Measurements from ENCODE around the gene CCDC59. TPM values are rescaled to one million over a fixed set of nuclear protein-coding genes. Genes with fewer than 3 reads are reported as not detected.

The CCDC59 gene
- total RNA-seq, 1 experiment from 2014 or later = 76.6 TPM

GRCh38 chr12:82357845-82358199 lies 365 bp downstream of the CCDC59 start:
- peak overlapping the region; percentile 95 for H3K9ac ChIP-seq (ENCODE audit: low read length)
- ChIA-PET POLR2A (interaction anchor here (1.8 kb wide), 1 partner anchor 307 kb away, joined by 4 read pairs; no protein-coding TSS in a partner anchor), CTCF (interaction anchor here (0.6 to 1.4 kb wide), 7 partner anchors 8 to 714 kb away, joined by 3 to 18 read pairs (median 4); no protein-coding TSS in a partner anchor), RAD21 (ENCODE audit: low non-redundant PET in 1 of 2, low total read pairs in 2 of 2, uncharacterized antibody in 2 of 2, unreplicated experiment in 2 of 2) (no interaction called here)
- H4K20me1 ChIP-seq (ENCODE audit: insufficient read depth) = no peaks in the 10 kb centered on the region
- H3K4me3 ChIP-seq (replicated peaks in 1 of 2; ENCODE audit: low read depth in 1 of 2, low read length in 2 of 2) = peak overlapping the region; percentile 84 to 88
- peaks cover 3 to 15% of the 10 kb centered on the region in 2 experiments; a peak in 3 of 4 replicates for H3K4me1 ChIP-seq (ENCODE audit: control insufficient read depth in 1 of 2, insufficient read depth in 2 of 2, low read length in 2 of 2)
- intact Hi-C loops (cut with micrococcal nuclease) = loop anchor here (1.0 to 10.0 kb wide), 3 partner anchors 267 to 714 kb away; partner anchors contain the start of gene TMTC2
- H3K79me2 ChIP-seq (ENCODE audit: insufficient read depth, low read length) = peaks cover 46% of the 10 kb centered on the region
- no peaks in the 10 kb centered on the region for H3K27me3 ChIP-seq (ENCODE audit: insufficient read depth, low read length)
- no peak for TF ChIP-seq MAX (IDR thresholded peaks at IDR 0.05)
- peak overlapping the region; percentile 65 for H3K27ac ChIP-seq (ENCODE audit: low read depth, low read length)
- H2AFZ ChIP-seq (ENCODE audit: low read depth, low read length, poor library complexity, severe bottlenecking) = no peak overlapping the region
- no peaks in the 10 kb centered on the region for H3K9me3 ChIP-seq (ENCODE audit: control insufficient read depth in 1 of 2, insufficient read depth in 1 of 2, low read depth in 1 of 2, low read length in 2 of 2)
- DNase-seq (ENCODE audit: low read depth, low spot score) = no peak
- peaks cover 18 to 34% of the 10 kb centered on the region in 2 experiments for H3K36me3 ChIP-seq (ENCODE audit: control insufficient read depth in 1 of 2, insufficient read depth in 2 of 2, low read length in 2 of 2)
- TSS peak; percentile 51 for BruUV-seq (replicated peaks)
- no peak; the same call in 1 of the 2 replicates for ATAC-seq
- peak overlapping the region; percentile 88 for H3K4me2 ChIP-seq (ENCODE audit: low read length)
- no peaks in the 10 kb centered on the region for H3K9me2 ChIP-seq (ENCODE audit: insufficient read depth)

GRCh38 chr12:82357340-82357739 lies 847 bp downstream of the CCDC59 start:
- RAD21 ChIA-PET (ENCODE audit: low non-redundant PET in 1 of 2, low total read pairs in 2 of 2, uncharacterized antibody in 2 of 2, unreplicated experiment in 2 of 2) = no interaction called here
- BruUV-seq (replicated peaks) = no TSS peak
- H3K9ac ChIP-seq (ENCODE audit: low read length) = peak overlapping the region; percentile 95

More at GRCh38 chr12:82357340-82357739, 847 bp downstream of the CCDC59 start:
- POLR2A ChIA-PET = interaction anchor here (1.8 kb wide), 1 partner anchor 308 kb away, joined by 4 read pairs; no protein-coding TSS in a partner anchor
- CTCF ChIA-PET = no interaction called here
- H3K27me3 ChIP-seq (ENCODE audit: insufficient read depth, low read length) = no peaks in the 10 kb centered on the region
- intact Hi-C loops (cut with micrococcal nuclease) = loop anchor here (10.0 kb wide), 1 partner anchor 267 kb away; no protein-coding TSS in a partner anchor
- ATAC-seq = no peak
- TF ChIP-seq SP1 (IDR thresholded peaks at IDR 0.05; ENCODE audit: low read depth) (no peak), ZFX (IDR thresholded peaks at IDR 0.05) (no peak), EZH2phosphoT487 (IDR thresholded peaks at IDR 0.05; ENCODE audit: borderline replicate concordance) (no peak), ZBTB33 (IDR thresholded peaks at IDR 0.05; ENCODE audit: extremely low read depth, insufficient replicate concordance, low read length) (no peak), TCF7L2 (IDR thresholded peaks at IDR 0.05; ENCODE audit: borderline replicate concordance, extremely low read depth, insufficient read depth, insufficient read length) (no peak), REST (IDR thresholded peaks at IDR 0.05; ENCODE audit: low read depth) (no peak), SIN3A (IDR thresholded peaks at IDR 0.05; ENCODE audit: low read depth) (no peak), POLR2AphosphoS5 (IDR thresholded peaks at IDR 0.05; ENCODE audit: low read depth, low read length) (no peak), ZNF274 (IDR thresholded peaks at IDR 0.05; ENCODE audit: low read depth, low read length) (no peak), EZH2 (IDR thresholded peaks at IDR 0.05) (no peak), CEBPB (IDR thresholded peaks at IDR 0.05; ENCODE audit: low read depth) (no peak), ELF1 (IDR thresholded peaks at IDR 0.05; ENCODE audit: borderline replicate concordance, low read depth) (no peak), EGR1 (IDR thresholded peaks at IDR 0.05; ENCODE audit: low read depth) (no peak)
- TF ChIP-seq, protein P1, sequence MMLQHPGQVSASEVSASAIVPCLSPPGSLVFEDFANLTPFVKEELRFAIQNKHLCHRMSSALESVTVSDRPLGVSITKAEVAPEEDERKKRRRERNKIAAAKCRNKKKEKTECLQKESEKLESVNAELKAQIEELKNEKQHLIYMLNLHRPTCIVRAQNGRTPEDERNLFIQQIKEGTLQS (IDR thresholded peaks at IDR 0.05) = no peak
- H3K9me2 ChIP-seq (ENCODE audit: insufficient read depth) = no peaks in the 10 kb centered on the region
- peak overlapping the region; percentile 84 to 88 for H3K4me3 ChIP-seq (replicated peaks in 1 of 2; ENCODE audit: low read depth in 1 of 2, low read length in 2 of 2)
- peak overlapping the region; percentile 88 for H3K4me2 ChIP-seq (ENCODE audit: low read length)
- H4K20me1 ChIP-seq (ENCODE audit: insufficient read depth) = no peaks in the 10 kb centered on the region
- H2AFZ ChIP-seq (ENCODE audit: low read depth, low read length, poor library complexity, severe bottlenecking) = no peak overlapping the region
- peaks cover 23 to 34% of the 10 kb centered on the region in 2 experiments for H3K36me3 ChIP-seq (ENCODE audit: control insufficient read depth in 1 of 2, insufficient read depth in 2 of 2, low read length in 2 of 2)
- H3K79me2 ChIP-seq (ENCODE audit: insufficient read depth, low read length) = peaks cover 46% of the 10 kb centered on the region
- no peak for DNase-seq (ENCODE audit: low read depth, low spot score)
- peaks cover 3 to 15% of the 10 kb centered on the region in 2 experiments; a peak in 3 of 4 replicates for H3K4me1 ChIP-seq (ENCODE audit: control insufficient read depth in 1 of 2, insufficient read depth in 2 of 2, low read length in 2 of 2)
- no peaks in the 10 kb centered on the region for H3K9me3 ChIP-seq (ENCODE audit: control insufficient read depth in 1 of 2, insufficient read depth in 1 of 2, low read depth in 1 of 2, low read length in 2 of 2)
- no peak overlapping the region for H3K27ac ChIP-seq (ENCODE audit: low read depth, low read length)
